GM21717 (cell line): ENCODE data around the gene BRCA1.
"Not testable (repeated sequence)": the region's sequence is repeated elsewhere in the genome, so short reads cannot be mapped to it uniquely, and the experiment has no call there.

ENCODE experiments used
- ATAC-seq: cut with Tn5 transposase; IDR thresholded peaks from one replicate; pipeline ENCODE4 v1.9.1; 2021; ENCODE audit warnings: mild to moderate bottlenecking, moderate library complexity; ENCODE audit not compliant: unreplicated experiment

Gene BRCA1

GRCh38 chr17:43070257-43070656 is 54.9 kb downstream of the BRCA1 start:
- ATAC-seq, result no peak

GRCh38 chr17:43069368-43069898 is 55.7 kb downstream of the BRCA1 start:
- no peak for ATAC-seq

GRCh38 chr17:43068570-43069367 is 56.4 kb downstream of the BRCA1 start:
- ATAC-seq, result no peak

- ATAC-seq, result no peak
These were observed 62.1 kb downstream of the BRCA1 start for GRCh38 chr17:43062984-43063638.

DNA sequence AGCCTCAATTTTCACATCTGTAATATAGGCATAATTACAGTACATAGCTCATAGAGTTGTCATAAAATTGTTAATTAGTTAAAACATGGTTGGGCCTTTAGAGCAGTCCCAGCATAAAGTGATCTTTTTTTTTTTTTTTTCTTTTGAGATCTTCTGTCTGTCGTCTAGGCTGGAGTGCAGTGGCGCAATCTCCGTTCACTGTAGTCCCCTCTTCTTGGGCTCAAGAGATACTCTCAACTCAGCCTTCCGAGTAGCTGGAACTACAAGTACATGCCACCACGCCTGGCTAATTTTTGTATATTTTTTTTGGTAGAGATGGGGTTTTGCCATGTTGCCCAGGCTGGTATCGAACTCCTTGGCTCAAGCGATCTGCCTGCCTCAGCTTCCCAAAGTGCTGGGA is 69.1 kb downstream of the BRCA1 start:
- no peak for ATAC-seq

DNA sequence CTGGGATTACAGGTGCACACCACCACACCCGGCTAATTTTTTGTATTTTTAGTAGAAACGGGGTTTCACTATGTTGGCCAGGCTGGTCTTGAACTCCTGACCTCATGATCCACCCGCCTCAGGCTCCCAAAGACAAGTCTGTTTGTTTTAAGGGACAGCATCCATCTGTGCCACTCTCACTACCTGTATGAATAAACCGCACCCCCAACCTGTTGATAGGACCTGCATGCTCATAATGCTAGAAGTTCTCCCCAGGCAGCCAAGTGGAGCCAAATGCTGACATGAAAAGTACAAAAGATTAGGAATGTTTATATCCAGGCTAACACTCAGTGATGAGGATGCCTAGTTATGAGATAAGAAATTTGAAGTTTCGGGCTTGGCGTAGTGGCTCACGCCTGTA is 72.2 kb downstream of the BRCA1 start:
- not testable (repeated sequence) for ATAC-seq

GRCh38 chr17:43051969-43052368 is 73.2 kb downstream of the BRCA1 start:
- ATAC-seq, result no peak

GRCh38 chr17:43044024-43044423 is 81.1 kb downstream of the BRCA1 start:
- no peak for ATAC-seq

DNA sequence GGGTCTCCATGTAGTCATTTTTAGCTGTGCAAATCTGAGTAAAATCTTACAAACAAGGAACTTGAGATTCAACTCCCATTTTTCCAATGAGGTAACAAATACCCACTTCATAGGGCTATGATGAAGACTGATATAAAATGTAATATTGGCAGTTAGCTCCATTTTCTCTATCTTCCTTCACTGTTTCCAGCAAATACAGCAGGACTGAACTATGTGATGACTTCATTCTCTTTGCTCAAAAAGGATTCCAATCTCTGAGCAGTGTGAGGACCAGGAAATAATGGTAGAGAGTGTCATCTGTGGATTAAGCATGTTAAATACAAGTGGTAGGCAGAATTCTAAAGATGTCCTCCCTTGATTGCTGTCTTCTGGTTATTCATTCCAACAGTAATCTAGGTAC is 81.9 kb downstream of the BRCA1 start:
- no peak for ATAC-seq

- no peak for ATAC-seq
These were observed 83.0 kb downstream of the BRCA1 start for GRCh38 chr17:43042025-43042628.

DNA sequence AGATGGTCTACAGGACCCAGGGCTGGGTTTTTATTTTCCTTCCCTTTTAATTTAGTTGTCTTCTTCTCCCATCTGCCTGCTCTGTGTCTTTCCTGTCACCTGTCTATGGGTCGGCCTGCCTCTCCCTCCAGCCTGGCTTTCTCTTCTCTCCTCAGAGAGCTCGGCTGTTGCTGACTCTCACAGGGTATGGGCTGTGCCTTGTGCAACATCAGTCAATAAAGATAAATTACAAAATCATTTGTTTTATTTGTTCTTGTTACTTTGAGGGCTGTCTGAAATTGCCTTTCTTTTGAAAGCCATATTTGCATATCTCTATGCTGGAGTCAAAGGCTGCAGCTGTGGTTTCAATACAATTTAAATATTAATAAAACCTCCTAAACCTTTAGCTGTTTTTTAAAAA is 84.5 kb downstream of the BRCA1 start:
- ATAC-seq, result no peak

DNA sequence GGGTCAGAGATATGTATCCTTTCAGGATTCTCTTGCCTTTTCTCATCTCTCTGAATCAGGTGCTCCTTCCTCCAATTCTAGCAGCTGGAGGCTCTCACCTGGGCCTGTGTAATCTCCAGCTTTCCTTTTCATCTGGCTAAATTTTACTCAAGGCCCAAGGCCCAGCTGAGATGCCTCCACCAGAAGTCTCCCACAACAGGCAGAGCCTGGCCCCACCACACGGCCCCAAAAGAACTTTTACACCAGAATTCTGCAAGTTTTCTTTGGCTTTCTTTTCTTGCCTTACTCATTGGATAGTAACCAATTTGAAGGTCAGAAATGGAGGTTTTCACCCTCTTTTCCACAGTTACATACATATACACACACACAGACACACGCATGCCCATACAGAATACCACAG is 85.5 kb downstream of the BRCA1 start:
- ATAC-seq, result no peak

DNA sequence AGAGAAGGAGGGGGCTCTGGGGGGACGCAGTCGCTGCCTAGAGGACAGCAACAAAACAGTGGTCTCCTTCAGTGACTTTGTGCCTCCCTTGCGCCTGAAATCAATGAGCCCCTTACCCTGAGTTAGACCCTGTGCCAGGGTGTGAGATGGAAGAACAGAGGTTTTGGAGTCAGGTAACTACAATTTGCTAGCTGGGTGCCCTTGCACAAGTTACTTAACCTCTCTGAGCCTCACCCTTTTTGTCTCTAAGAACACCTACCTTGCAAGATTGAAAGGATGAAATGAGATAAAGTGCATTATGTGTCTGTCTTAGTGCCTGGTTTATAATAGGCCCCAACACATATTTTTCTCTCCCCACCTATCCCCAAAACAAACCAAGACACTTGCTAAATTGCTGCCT is 90.3 kb downstream of the BRCA1 start:
- no peak for ATAC-seq

- ATAC-seq, result no peak
These were observed 90.9 kb downstream of the BRCA1 start for GRCh38 chr17:43033948-43034881.

DNA sequence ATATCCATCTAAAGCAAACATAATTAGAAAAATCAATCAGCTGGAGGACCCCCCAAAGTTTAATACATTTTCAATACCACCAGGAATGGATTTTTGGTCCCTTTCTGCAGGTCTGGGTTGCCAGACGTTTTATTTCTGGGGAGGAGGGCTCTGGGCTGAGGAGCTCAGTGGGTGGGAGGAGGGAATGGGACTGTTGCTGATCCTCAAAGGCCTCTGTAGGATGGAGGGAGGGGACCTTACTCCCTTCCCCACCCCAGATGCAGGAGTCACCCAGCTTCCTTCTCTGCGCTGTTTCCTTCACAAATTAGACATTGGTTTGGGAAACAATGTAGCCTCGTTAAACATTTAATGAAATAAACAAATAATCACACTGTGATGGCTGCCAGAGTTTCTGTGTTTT is 93.5 kb downstream of the BRCA1 start:
- no peak for ATAC-seq

DNA sequence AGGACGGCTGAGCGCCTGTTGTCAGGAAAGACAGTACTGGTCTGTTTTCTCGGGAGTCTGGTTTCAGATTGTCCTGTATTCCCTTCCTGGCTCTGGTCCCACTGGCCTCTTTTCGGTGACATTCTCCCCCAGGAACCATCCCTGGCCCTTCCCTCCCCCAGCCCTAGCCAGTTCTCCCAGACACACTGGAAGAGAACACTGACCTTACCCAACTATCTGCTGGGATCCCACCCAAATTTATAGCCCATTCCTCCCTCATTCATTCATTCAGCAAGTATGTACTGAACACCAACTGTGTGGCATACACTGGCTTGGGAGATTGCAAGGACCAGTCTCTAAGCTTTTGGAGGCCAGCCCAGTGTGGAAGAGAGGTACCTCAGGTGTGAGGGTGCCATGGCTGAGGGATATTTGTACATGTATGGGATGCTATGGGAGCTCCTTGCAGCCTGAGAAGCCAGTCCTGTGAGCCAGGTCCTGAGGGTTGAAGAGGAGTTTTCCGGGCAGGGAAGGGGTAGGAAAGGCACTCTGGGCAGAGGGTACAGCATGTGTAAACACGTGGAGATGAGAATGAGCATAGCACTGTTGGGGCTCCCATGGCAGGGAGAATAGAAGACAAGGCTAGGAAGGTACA is 94.9 kb downstream of the BRCA1 start:
- no peak for ATAC-seq

DNA sequence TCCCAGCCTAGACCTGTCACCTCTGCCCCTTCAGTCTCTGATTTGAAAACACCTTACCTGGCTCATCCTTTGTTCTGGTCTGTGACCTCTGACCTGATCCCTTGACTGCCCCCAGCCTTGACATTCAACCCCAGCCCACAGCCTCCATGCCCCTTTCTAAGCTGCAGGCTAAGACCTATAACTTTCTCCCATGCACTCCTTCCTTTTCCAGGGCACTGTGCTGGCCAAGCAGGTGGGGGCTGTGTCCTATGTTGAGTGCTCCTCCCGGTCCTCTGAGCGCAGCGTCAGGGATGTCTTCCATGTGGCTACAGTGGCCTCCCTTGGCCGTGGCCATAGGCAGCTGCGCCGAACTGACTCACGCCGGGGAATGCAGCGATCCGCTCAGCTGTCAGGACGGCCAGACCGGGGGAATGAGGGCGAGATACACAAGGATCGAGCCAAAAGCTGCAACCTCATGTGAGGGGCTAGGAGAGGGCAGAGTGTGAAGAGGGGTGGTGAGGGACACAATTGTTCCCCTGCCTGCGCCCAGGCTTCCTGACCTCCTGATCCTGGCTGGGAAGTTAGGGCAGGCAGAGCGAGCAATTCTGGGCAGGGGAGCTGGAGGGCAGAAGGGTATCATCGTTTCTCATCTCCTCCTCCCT is 96.8 kb downstream of the BRCA1 start:
- ATAC-seq, result no peak

DNA sequence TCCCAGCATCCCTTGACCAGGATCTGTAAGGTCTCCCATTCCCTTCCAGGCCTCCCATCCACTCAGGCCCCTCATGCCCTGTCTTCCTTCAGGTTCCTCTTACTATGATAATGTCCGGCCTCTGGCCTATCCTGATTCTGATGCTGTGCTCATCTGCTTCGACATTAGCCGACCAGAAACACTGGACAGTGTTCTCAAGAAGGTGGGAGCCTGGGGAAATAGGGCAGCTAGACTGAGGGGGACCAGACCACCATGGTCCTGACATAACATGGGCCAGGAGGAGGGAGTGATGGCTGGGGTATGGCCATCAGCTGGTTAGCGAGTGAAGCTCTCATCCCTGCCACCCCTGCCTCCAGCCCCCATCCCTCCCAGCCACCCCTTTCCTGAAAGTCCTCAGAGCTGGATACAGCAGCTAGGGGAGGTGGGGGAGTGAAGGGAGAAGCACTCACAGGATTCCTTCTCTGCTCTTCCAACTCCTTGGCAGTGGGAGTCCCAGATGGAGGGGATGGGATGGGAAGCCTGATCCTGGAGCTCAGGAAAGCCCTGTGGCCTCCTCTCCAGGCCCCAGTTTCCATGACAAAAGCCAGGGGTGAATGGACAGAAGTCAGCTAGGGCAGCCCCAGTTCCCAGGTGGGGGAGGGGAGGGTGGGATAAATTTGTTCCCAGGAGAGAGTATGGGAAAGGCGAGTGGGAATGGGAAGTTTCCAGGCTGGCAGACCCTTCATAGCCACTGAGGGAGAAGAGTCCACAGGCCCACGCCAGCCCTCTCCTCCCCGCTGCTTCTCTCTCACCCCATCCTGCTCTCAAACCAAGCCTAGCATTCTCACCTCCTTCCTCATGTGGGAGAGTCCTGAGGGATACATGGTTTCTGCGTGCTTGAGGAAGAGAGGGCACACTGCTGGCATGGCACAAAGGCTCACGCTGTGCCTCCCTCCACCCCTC is 97.8 kb downstream of the BRCA1 start:
- no peak for ATAC-seq

DNA sequence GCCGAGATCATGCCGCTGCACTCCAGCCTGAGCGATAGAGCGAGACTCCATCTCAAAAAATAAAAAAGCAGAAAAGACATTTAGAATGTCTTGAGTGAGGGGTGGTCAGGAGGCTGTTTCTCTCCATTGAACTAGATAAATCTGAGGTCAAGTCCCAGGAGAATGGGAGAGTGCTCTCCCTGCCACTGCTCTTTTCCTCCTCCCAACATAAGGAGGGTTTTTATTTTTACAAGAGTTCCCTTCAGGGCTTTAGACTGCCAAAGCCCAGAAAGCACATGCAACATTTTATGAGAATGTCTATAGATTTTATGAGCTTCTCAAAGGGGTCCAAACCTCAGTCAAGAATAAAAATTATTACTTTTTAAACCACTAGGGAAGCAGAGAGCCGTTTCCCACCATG is 98.6 kb downstream of the BRCA1 start:
- ATAC-seq, result no peak
